Measurements from ENCODE around the gene MYCBP2.

GRCh38 chr13:77337159-77337558 lies 10.3 kb upstream of the MYCBP2 start:
- TF ChIP-seq CTCF (conservative IDR thresholded peaks at IDR 0.05 in 1 of 2, IDR thresholded peaks at IDR 0.05 in 1 of 2; ENCODE audit: extremely low read depth in 1 of 2, insufficient read depth in 1 of 2, low read depth in 1 of 2, low read length in 2 of 2): no peak
- TF ChIP-seq EZH2 (IDR thresholded peaks at IDR 0.05; ENCODE audit: borderline replicate concordance, low read length): no peak
